Ovary (tissue), 9 donors: ENCODE data around the gene SORL1. TPM values are rescaled to one million over a fixed set of nuclear protein-coding genes. Genes with fewer than 3 reads are reported as not detected.

Experiments used
- DNase-seq, 5 donors: peaks; one replicate each; pipeline ENCODE4 v3.0.0-alpha.2; 2019 to 2020
- H3K27ac ChIP-seq, 2 donors: fragments of 200-600 bp; one replicate each; pipeline versions ENCODE4 v1.5.1 to v1.8.0; 2019 to 2022
- H3K27me3 ChIP-seq: fragments of 200-600 bp; one replicate; pipeline ENCODE4 v1.8.0; 2022
- H3K36me3 ChIP-seq: fragments of 200-600 bp; sonication (generic); one replicate; pipeline ENCODE4 v1.5.1; 2019
- H3K4me1 ChIP-seq: one replicate; pipeline ENCODE4 v1.8.1; 2013; ENCODE audit warnings: mild to moderate bottlenecking, moderate library complexity; ENCODE audit not compliant: insufficient read depth
- H3K4me3 ChIP-seq: fragments of 200-600 bp; sonication (generic); one replicate; pipeline ENCODE4 v1.5.1; 2017
- H3K9me3 ChIP-seq, 2 donors: fragments of 200-600 bp in 1 of 2; sonication (generic) in 1 of 2; one replicate each; pipeline versions ENCODE4 v1.5.1 to v1.8.1; 2013 to 2019; ENCODE audit warnings: mild to moderate bottlenecking in 1 of 2, moderate library complexity in 1 of 2
- CTCF ChIP-seq, 3 donors: fragments of 450-650 bp in 2 of 3; fragments of 200-600 bp in 1 of 3; IDR thresholded peaks; one replicate each; pipeline versions ENCODE4 v1.5.1 to v1.8.0; 2016 to 2022; ENCODE audit warnings: antibody characterized with exemption in 3 of 3, mild to moderate bottlenecking in 1 of 3
- EP300 ChIP-seq: sonication (generic); formaldehyde crosslinking; IDR thresholded peaks from one replicate; pipeline ENCODE4 v1.6.1; 2017; ENCODE audit warnings: antibody characterized with exemption
- POLR2A ChIP-seq: fragments of 450-650 bp; IDR thresholded peaks from one replicate; pipeline ENCODE4 v1.6.1; 2017; ENCODE audit warnings: antibody characterized with exemption, mild to moderate bottlenecking, moderate library complexity
- WGBS, 3 donors: extraction: QIAGEN DNeasy Blood & Tissue Kit in 1 of 3; methylation state at CpG; one replicate each; pipeline versions ENCODE4 v1.1.5 to v1.1.7; 2013 to 2017; 5-methylcytosine and 5-hydroxymethylcytosine counted together
- intact Hi-C, 4 donors: fragments of 100-400 bp; cut with DNase I; formaldehyde crosslinking; loops; one replicate each; pipeline versions ENCODE4 v1.11.0 to v1.15.1; 2022 to 2023
- polyA plus RNA-seq, 2 donors: library from polyadenylated mRNA; stranded (reverse); fragments of 200-250 nt in 1 of 2; fragments of 350-450 nt in 1 of 2; fragmentation: Illumina TruSeq in 1 of 2; extraction: RNeasy Lipid Tissue Mini Kit (QIAGEN cat#74804) in 1 of 2; gene quantifications; one replicate each; pipeline ENCODE4 v1.2.3, GENCODE V29; 2013 to 2014
- total RNA-seq, 7 donors: library from RNA; depleted of rRNA in 2 of 7; stranded (reverse); fragments of >200 nt in 2 of 7; fragmentation: NEBNext Ultra II Directional in 3 of 7; extraction: Animal tissue kit (Norgen Biotek cat#: 25700) in 3 of 7; gene quantifications; one replicate each; pipeline versions ENCODE4 v1.1.0 to v1.2.4, GENCODE V29; 2016 to 2023
- donor health status: DM: no; HTN: no; CAD: no; lungs with moderate emphysema.
- donor health status: DM: no; HTN: no; CAD: no.
- donor health status: Bipolar disorder and iron deficiency.
- donor health status: DM: yes; HTN: yes; CAD: no.
- donor health status: DM: no; HTN: no; CAD: no.
- donor health status: DM: yes; HTN: yes; CAD: no.

SORL1 gene
- total and polyA plus RNA-seq, 9 donors, result 2.9 to 64.5 (median 23.4) TPM

GRCh38 chr11:121590772-121591404 is 138.8 kb downstream of the SORL1 start:
- Histone ChIP-seq H3K36me3 (no peaks in the 10 kb centered on the region), H3K27ac (no peak overlapping the region), H3K9me3 (no peaks in the 10 kb centered on the region), H3K27me3 (no peaks in the 10 kb centered on the region), H3K4me3 (no peak overlapping the region), H3K4me1 (no peaks in the 10 kb centered on the region)
- WGBS, 3 donors, result 92 to 93% (median 93%) methylated on average over 12 of the region's 12 CpGs
- no peak for DNase-seq
- TF ChIP-seq CTCF (IDR thresholded peaks at IDR 0.05), result no peak
- TF ChIP-seq EP300, result no peak
- intact Hi-C loops, result loop anchor here in 3 of 4 donors (5.0 to 10.0 kb wide), 5 partner anchors 59 to 274 kb away; partner anchors contain the start of genes SORL1 (in 2 of the 3) and SORL1-AS1 (in 2 of the 3)

GRCh38 chr11:121591405-121592033 is 139.4 kb downstream of the SORL1 start:
- peak; percentile 47 to 79 (median 60) for DNase-seq
- WGBS, 3 donors, result 16 to 22% (median 16%) methylated on average over 3 of the region's 3 CpGs
- H3K27me3 ChIP-seq, result no peaks in the 10 kb centered on the region
- H3K9me3 ChIP-seq, result no peaks in the 10 kb centered on the region
- intact Hi-C loops, result loop anchor here in 3 of 4 donors (2.0 to 10.0 kb wide), 6 partner anchors 59 to 274 kb away; partner anchors contain the start of genes SORL1 (in 2 of the 3) and SORL1-AS1 (in 2 of the 3)
- no peak overlapping the region for H3K27ac ChIP-seq
- H3K4me1 ChIP-seq, result no peaks in the 10 kb centered on the region
- H3K36me3 ChIP-seq, result no peaks in the 10 kb centered on the region
- TF ChIP-seq CTCF (IDR thresholded peaks at IDR 0.05) (peak; percentile 29 to 82 (median 77)), POLR2A (no peak)
- no peak overlapping the region for H3K4me3 ChIP-seq

- Histone ChIP-seq H3K27me3 (no peaks in the 10 kb centered on the region), H3K27ac (no peak overlapping the region), H3K4me3 (no peak overlapping the region), H3K36me3 (no peaks in the 10 kb centered on the region), H3K9me3 (no peaks in the 10 kb centered on the region), H3K4me1 (no peaks in the 10 kb centered on the region)
- no peak for DNase-seq
- WGBS, 3 donors, result 71 to 72% (median 72%) methylated on average over 2 of the region's 2 CpGs
- TF ChIP-seq EP300, result no peak
- no peak for TF ChIP-seq CTCF (IDR thresholded peaks at IDR 0.05)
- intact Hi-C loops, result loop anchor here in 3 of 4 donors (2.0 to 10.0 kb wide), 6 partner anchors 60 to 275 kb away; partner anchors contain the start of genes SORL1 (in 2 of the 3) and SORL1-AS1 (in 2 of the 3)
Measured at GRCh38 chr11:121592708-121593107, 140.6 kb downstream of the SORL1 start.

- 37 to 53% (median 38%) methylated on average over 15 of the region's 15 CpGs for WGBS, 3 donors
- Histone ChIP-seq H3K27me3 (no peaks in the 10 kb centered on the region), H3K4me3 (no peak overlapping the region), H3K9me3 (no peaks in the 10 kb centered on the region), H3K36me3 (no peaks in the 10 kb centered on the region), H3K27ac (no peak overlapping the region), H3K4me1 (no peaks in the 10 kb centered on the region)
- no peak for DNase-seq
- no peak for TF ChIP-seq EP300
- no peak for TF ChIP-seq CTCF (IDR thresholded peaks at IDR 0.05)
- TF ChIP-seq POLR2A, result no peak
- intact Hi-C loops, result loop anchor here in 1 of 4 donors (10.0 kb wide), 1 partner anchor 141 kb away; the partner anchor contains the start of genes SORL1 and SORL1-AS1
Measured at GRCh38 chr11:121595717-121596161, 143.6 kb downstream of the SORL1 start.
